Activated CD8-positive, alpha-beta memory T cell treated with anti-CD3 and anti-CD28 coated beads, Interleukin-2, amount 50 U/mL, for 48 hours (primary cell): ENCODE measurements around the gene TIMM13.
"Not testable (repeated sequence)": the region's sequence is repeated elsewhere in the genome, so short reads cannot be mapped to it uniquely, and the experiment has no call there.

ENCODE experiments used
- DNase-seq: peaks from one replicate; pipeline ENCODE4 v3.0.0-alpha.2; 2020

Gene TIMM13

DNA sequence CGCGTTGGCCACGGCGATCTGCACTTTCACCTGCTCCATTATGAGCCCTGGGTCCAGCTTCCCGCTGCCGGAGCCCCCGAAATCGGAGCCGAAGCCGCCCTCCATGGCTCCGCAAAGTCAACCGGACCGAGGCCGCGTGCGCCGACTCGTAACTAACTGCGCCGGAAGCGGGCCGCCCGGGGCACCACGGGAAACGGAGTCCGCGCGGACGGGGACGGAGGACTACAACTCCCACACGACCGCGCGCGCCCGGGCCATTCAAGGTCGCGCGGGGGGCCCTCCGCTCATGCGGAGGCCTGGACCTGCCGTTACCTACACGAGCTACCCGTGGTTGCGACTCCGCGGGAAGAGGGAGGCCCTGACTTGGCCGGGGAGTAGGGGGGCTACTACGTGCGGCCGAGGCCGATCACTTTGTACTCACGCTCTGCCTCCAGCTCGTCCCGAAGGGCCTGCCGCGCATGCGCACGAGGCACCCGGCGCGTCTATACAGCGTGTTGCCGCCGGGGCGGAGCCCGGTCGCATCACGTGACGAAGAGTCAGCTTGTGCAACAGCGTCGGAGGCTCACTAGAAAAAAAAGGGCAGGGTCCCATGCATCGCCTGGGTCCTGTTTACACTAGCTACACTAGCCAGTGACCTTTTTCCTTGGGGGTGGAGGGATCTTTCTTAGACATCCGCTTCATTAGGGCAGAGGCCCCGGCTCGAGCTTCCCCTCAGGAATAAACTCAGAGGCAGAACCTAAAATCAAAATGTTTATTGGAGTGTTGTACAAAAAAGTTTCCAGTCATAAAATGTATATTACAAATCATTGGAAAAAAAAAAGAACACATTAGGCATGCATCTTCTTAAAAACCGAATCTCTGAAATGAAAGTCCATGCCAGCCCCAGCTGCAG is at the start of gene TIMM13:
Gene TIMM13, minus strand, starts transcription at position 158 of the 892 bp plus-strand sequence. Its CDS starts 53 bp downstream, at position 105.
- DNase-seq: peak; percentile 99

DNA sequence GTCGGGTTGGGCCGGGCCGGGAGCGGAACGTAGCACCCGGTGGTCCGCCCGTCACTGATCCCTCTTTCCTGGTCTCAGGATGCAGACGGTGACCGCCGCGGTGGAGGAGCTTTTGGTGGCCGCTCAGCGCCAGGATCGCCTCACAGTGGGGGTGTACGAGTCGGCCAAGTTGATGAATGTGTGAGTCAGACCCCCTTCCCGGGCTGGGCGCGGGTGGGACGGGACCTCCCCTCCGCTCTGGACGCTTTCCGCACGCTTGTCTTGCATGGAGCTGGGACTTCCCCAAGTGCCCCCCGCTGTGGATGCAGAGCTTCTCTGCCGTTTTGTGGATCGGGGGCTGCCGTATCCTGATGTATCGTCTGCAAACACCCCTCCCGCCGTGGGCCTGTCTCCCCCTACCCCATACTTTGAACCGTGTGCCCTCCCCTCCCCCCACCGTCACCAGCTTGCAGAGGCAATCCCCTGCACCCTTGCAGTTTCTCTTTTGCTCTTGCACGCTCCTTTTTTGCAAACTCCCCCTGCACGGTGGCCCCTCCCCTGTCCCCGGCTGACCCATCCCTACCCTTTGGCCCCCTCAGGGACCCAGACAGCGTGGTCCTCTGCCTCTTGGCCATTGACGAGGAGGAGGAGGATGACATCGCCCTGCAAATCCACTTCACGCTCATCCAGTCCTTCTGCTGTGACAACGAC is 49.2 kb upstream of the TIMM13 start:
- peak; percentile 87 for DNase-seq

DNA sequence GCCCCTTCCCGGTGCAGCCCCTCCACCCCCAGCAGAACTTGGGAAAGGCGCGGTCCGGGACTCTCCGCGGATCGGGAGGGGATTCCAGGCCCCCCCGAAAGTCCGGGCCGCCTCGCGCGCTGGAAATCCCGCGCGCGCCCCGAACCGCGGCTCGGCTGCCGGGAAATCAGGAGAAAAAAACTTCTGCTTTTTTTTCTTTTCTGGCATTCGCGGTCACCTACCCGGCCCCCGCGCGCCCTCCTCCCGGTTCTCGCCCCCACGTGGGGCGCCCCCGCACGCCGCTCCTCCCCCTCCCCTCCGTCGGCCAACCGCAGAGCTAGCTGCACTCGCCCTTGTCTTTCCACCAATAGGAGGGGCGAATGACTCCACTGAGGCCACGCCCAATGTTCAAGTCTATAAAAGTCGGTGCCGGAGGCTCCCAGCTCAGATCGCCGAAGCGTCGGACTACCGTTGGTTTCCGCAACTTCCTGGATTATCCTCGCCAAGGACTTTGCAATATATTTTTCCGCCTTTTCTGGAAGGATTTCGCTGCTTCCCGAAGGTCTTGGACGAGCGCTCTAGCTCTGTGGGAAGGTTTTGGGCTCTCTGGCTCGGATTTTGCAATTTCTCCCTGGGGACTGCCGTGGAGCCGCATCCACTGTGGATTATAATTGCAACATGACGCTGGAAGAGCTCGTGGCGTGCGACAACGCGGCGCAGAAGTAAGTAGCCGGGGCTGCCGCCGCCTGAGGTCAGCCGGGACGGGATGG is 48.5 kb upstream of the TIMM13 start, which contains the start of gene GADD45B:
Gene GADD45B, plus strand, starts transcription at position 426 of the 749 bp plus-strand sequence. Its CDS starts 232 bp downstream, at position 658.
- DNase-seq: peak; percentile 98

DNA sequence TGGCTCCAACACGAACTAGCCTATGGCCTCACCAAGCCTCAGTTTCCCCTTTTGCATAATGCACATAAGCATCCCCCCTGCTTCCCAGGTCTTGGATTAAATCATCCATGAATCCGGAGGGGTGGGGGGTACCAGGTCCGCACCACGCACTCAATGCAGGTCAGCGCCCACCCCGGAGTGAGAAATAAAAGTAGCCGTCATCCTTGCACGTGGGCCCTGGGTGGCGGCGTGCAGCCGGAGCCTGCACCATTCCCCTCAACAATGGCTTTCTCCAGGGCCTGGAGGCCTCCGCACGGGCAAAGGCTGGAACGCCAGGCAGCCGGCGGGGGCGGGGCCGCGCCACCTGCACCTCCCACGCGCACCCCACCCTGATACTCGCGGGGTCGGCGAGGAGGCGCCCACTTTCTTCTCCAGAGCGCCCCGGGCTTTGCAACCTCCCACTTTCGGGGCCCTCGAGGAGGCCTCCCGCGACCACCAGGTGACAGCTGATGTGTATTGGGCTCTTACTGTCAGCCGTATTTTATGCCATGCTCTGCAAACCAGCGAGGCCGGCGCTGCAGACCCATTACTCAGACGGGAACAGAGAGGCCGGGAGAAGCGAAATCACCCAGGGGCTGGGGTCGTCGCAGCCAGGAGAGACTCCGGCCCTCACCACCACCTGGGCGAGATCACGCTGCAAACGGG is 47.8 kb upstream of the TIMM13 start:
- DNase-seq: peak; percentile 84

DNA sequence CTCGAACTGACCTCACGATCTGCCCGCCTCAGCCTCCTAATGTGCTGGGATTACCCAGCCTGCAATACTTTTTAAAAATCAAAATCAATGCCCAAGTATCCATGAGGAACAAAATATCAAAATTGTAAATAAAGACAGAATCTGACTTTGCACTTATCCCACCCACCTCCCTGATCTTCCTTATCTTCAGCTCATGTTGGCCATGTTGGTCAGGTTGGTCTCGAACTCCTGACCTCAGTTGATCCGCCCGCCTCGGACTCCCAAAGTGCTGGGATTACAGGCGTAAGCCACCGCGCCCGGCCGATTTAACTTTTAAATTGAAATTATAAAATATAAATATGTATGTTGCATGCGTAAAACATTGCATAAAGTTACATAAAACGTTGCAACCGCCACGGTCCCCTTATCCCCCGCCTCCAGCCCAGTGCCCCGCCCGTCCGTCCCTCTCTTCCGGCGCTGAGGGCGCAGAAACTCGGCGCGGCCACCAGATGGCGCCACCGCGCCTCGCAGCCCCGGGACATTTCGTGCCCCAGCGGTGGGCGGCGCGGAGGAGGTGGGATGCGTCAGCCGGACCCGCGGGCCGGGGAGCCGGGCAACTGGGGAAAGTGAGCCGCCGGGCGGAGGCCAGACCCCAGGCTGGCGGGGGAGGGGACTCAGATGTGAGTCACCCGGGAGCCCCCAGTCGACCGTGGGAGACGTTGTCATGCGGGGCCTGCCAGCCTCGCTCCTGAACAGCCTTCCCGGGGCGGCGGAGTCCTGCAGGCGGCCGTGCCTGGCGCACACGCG is 47.0 kb upstream of the TIMM13 start:
- DNase-seq: peak; percentile 97

DNA sequence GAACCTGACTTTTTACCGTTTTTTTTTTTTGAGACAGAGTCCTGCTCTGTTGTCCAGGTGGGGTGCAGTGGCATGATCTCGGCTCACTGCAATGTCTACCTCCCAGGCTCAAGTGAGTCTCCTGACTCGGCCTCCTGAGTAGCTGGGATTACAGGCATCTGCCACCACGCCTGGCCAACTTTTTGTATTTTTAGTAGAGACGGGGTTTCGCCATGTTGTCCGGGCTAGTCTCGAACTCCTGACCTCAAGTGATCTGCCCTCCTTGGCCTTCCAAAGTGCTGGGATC is 42.5 kb upstream of the TIMM13 start:
- DNase-seq: not testable (repeated sequence)

DNA sequence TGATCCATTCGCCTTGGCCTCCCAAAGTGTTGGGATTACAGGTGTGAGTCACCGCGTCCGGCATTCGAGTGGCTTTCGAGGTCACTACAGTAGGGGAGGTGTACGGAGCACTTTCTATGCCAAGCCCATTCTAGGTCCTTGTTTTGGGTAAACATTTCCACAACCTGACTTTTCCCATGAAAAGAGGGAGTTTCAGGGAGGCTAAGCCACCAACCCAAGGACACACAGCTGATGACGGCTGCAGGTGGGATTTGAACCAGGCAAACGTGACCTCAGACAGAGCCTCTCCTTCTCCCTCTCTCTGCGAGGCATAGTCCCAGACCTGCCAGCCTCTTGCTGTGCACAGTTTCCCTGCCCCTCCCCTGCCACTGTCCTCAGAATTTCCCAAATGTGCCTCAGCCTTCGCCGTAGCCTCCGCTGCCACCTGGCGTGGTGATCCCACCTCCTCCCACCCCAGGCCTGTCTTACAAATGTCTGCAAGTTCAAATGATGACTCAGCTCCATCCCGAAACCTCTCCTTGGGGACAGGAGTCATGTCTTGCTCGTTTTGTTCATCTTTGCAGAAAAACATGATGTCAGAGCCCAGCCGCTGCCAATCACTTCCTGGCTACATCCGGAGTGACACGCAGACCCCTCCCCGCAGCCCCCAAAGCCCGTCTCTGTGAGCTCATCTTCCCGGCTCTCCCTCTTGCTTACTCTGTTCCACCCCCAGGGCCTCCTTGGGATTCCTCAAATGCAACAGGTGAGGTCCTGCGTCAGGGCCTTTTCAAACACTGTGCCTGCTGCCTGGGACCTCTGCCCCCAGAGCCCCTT is 41.9 kb upstream of the TIMM13 start:
- DNase-seq: peak; percentile 71

DNA sequence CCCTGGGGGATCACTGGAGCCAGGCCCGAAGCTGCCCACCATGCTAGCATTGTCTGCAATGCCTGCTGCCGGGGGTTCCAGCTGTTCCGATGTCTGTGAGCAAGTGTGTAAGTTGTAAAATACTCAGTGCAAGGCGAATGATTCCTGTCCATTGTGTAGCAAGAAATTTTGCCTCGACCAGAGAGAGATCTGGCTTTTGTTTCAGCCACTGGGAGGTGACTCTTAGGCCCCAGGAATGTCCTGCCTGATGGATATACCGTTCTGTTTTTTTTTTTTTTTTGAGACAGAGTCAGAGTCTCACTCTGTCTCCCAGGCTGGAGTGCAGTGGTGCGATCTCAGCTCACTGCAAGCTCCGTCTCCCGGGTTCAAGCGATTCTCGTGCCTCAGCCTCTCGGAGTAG is 41.2 kb upstream of the TIMM13 start:
- no peak for DNase-seq

DNA sequence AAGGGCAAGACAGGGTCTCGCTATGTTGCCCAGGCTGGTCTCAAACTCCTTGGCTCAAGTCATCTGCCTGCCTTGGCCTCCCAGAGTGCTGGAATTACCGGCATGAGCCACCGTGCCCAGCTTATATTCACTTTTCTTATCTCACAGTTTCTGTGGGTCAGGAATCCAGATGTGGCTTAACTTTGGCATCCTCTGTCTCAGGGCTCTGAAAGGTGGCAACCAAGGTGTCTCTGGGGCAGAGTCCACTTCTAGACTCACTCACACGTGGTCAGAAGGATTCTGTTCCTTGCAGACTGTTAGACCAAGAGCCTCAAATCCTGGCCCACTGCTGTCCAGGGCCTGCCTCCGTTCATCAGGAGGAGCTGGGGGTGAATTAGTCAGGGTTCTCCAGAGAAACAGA is 37.0 kb upstream of the TIMM13 start:
- DNase-seq: no peak

DNA sequence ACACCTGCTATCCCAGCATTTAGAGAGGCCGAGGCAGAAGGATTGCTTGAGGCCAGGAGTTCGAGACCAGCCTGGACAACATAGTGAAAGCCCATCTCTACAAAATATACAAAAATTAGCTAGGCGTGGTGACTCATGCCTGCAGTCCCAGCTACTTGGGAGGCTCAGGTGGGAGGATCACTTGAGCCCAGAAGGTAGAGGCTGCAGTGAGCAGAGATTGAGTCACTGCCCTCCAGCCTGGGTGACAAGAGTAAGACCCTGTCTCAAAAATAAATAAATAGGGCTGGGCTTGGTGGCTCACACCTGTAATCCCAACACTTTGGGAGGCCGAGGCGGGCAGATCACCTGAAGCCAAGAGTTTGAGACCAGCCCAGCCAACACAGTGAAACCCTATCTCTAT is 36.3 kb upstream of the TIMM13 start:
- not testable (repeated sequence) for DNase-seq

DNA sequence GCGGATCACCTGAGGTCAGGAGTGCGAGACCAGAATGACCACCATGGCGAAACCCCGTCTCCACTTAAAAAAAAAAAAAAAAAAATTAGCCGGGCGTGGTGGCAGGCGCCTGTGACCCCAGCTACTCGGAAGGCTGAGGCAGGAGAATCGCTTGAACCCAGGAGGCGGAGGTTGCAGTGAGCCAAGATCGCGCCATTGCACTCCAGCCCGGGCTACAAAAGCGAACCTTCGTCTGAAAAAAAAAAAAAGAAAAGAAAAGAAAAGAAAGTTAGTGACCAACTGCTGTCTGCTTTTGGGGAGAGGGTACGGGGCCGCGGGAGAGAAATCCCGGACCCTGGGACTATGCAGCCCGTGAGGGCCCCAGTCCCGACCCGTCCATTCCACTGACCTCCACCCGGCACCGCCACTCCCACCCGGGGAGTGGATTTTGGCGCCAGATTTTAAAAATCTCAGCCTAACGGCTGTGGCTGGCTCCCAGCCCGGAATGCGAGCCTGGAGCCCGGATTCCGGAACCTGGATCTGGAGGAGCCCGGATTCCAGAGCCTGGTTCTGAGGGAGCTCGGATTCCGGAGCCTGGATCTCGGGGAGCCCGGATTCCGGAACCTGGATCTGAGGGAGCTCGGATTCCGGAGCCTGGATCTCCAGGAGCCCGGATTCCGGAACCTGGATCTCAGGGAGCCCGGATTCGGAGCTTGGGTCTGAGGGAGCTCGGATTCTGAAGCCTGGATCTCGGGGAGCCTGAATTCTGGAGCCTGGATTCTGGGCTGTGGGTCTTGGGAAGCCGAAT is 35.4 kb upstream of the TIMM13 start:
- DNase-seq: no peak

DNA sequence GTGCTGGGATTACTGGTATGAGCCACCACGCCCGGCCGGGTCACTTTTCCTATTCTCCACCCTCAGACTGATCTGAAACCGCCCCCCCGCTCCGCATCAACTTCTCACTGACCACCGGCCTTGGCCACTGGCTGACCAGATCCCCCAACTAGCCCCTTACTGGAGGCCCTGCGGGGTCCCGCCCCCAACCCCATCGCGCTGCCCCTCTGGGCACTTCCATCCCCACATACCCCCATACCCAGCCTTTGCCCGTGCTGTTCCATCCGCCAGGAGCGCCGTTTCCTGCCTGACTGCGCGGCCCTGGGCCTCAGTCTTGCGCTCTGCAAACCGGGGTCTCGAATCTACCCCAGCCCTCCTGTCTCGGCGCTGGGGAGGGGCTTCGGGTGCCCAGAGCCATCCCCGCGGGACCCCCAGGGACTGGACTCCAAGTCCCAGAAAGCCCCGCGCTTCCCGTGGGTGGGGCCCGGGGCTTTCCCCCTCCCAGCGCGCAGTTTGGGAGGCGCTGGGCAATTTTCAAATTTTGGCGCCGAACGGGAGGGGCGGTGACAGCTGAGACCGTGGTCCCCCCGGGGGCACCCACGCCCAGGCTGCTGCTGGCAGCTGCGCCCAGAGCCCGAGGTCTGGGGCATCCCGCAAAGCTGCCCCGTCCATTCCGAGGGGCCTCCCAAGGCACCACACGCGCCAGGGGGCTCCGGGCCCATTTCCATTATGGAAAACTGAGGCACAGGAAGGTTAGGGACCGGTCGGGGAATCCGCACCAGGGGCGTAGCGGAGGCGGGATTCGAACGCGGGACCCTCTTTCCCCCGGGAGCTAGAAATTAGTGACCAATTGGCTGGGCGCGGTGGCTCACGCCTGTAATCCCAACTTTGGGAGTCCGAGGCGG is 34.6 kb upstream of the TIMM13 start:
- peak; percentile 86 for DNase-seq

DNA sequence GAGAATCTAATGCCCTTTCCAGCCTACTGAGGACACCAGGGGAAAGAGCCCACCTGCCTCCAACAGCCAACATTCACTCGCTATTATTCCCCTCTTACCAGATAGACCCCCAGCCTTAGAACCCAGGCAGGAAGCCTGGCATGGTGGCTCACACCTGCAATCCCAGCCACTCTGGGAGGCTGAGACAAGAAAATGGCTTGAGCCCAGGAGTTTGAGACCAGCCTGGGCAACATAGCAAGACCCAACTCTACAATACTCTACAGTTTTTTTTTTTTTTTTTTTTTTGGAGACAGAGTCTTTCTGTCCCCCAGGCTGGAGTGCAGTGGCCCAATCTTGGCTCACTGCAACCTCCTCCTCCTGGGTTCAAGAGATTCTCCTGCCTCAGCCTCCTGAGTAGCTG is 32.9 kb upstream of the TIMM13 start:
- DNase-seq: no peak

DNA sequence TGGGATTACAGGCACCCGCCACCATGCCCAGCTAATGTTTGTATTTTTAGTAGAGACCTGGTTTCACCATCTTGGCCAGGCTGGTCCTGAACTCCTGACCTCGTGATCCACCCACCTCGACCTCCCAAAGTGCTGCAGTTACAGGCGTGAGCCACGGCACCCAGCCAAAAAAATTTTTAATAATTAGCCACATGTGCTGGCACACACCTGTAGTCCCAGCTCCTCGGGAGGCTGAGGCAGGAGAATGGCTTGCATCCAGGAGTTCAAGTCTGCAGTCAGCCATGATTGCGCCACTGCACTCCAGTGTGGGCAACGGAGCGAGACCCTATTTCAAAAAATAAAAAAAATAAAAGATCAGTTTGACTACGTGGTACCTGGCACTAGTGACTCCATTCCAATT is 31.4 kb upstream of the TIMM13 start:
- not testable (repeated sequence) for DNase-seq

DNA sequence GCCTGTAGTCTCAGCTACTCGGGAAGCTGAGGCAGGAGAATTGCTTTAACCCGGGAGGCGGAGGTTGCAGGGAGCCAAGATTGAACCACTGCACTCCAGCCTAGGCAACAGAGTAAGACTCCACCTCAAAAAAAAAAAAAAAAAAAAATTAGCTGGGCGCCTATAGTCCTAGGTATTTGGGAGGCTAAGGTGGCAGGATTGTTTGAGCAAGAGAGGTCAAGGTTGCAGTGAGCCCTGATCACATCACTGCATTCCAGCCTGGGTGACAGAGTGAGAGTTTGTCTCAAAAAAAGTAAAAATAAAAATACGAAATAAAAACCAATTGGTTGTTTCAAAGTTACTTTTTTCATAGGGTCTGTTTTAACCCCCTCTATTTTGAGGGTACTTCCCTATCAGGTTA is 30.7 kb upstream of the TIMM13 start:
- no peak for DNase-seq

DNA sequence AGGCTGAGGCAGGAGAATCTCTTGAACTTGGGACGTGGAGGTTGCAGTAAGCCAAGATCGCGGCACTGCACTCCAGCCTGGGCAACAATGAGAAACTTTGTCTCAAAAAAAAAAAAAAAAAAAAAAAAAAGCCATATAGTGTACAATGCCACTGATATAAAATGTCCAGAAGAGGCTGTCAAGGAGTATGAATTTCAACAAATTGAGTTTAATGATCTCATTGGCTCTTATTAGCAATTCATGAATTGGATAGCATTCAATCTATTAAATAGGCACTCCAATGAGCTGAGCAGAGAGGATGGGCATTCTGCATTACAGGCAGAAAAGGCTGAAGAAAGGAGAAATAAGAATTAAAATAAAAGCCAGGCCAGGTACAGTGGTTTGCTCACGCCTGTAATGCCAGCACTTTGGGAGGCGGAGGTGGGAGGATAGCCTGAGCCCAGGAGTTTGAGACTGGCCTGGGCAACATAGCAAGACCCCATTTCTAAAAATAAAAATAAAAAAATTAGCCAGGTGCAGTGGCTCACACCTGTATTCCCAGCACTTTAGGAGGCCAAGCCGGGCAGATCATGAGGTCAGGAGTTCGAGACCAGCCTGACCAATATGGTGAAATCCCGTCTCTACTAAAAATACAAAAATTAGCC is 30.1 kb upstream of the TIMM13 start:
- DNase-seq: no peak

DNA sequence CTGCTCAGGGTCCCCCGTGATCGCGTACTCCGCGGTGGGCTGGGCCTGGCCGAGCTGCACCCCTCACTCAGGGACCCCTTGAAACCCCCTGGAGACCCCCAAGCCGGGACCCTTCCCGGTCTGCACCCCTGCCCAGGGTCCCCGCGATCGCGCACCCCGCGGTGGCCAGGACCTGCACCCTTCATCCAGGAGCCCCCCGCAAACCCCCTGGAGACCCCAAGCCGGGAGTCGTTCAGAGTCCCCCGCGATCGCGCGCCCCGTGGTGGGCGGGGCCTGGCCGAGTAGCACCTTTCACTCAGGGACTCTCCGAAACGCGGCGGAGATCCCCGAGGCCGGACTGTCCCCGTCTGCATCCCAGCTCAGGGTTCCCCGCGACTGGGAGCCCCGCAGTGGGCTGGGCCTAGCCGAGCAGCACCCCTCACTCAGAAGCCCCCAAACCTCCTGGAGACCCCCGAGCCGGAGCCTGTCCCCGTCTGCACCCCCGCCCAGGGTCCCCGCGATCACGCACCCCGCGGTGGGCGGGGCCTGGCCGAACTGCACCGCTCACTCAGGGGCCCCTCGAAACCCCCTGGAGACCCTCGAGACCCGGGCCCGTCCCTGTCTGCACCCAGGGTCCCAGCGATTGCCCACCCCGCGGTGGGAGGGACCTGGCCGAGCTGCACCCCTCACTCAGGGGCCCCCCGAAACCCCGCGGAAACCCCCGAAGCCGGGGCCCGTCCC is 28.6 kb upstream of the TIMM13 start:
- DNase-seq: peak; percentile 82
